Vagina (tissue), 2 donors: ENCODE data around the gene SYNM.

Experiments used
- CTCF ChIP-seq, 3 experiments: fragments of 450-650 bp in 2 of 3; fragments of 200-600 bp in 1 of 3; sonication (generic) in 1 of 3; IDR thresholded peaks; one replicate each; pipeline ENCODE4 v1.5.1; 2017 to 2019; ENCODE audit warnings: antibody characterized with exemption in 3 of 3, mild to moderate bottlenecking in 2 of 3, moderate library complexity in 2 of 3
- POLR2A ChIP-seq, 2 donors: fragments of 450-650 bp; IDR thresholded peaks; one replicate each; pipeline ENCODE4 v1.6.1; 2017; ENCODE audit warnings: antibody characterized with exemption in 2 of 2, mild to moderate bottlenecking in 2 of 2, moderate library complexity in 2 of 2

DNA sequence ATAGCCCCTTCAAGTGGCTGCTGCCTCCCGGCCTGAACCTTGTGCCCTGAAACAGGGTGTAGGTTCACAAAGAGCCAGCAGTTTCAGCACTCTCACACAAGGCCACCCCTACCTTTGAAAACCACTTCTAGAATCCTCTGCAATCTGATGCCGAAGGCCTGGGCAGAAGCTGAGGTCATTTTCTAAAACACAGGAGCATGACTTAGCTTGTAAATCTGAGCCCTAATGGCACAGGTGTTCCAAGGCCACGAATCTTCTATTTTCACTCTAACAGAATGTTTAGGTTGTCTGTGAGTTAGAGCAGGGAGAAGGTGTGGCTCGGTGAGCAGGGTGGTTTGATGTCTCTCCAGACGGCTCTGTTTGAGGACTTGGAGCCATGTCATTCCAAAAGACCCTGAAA is 62.3 kb downstream of the SYNM start:
- no peak for TF ChIP-seq POLR2A (IDR thresholded peaks at IDR 0.05)
- TF ChIP-seq CTCF (IDR thresholded peaks at IDR 0.05) = no peak
